DND-41 (cell line): ENCODE data around the gene MTA1.

Source experiments
- ATAC-seq: fragments of 200-7000 bp; cut with Tn5 transposase; 3 replicates; pipeline ENCODE4 v1.9.1; 2021; ENCODE audit warnings: low read depth; ENCODE audit not compliant: insufficient read depth
- DNase-seq: peaks from one replicate; pipeline ENCODE4 v3.0.0-alpha.2; 2020
- H2AFZ ChIP-seq: 2 replicates; pipeline ENCODE4 v1.6.0; 2012; ENCODE audit warnings: low read depth, low read length
- H3K27ac ChIP-seq: 2 replicates; pipeline ENCODE4 v1.5.1; 2012; ENCODE audit warnings: low read length, inconsistent platforms
- H3K27me3 ChIP-seq: fragments of 200-600 bp; sonication (generic); 2 replicates; pipeline ENCODE4 v1.6.0; 2012; ENCODE audit warnings: low read length, mild to moderate bottlenecking, inconsistent platforms; ENCODE audit not compliant: insufficient read depth, poor library complexity
- H3K36me3 ChIP-seq: 2 replicates; pipeline ENCODE4 v1.5.1; 2012; ENCODE audit warnings: low read length, inconsistent platforms; ENCODE audit not compliant: insufficient read depth
- H3K4me1 ChIP-seq: 2 replicates; pipeline ENCODE4 v1.5.1; 2012; ENCODE audit warnings: mild to moderate bottlenecking, low read length; ENCODE audit not compliant: insufficient read depth
- H3K4me2 ChIP-seq: 2 replicates; pipeline ENCODE4 v1.6.0; 2012; ENCODE audit warnings: mild to moderate bottlenecking, moderate library complexity, low read length, inconsistent platforms; ENCODE audit not compliant: insufficient read depth
- H3K4me3 ChIP-seq, 2 experiments: fragments of 200-600 bp in 1 of 2; shearing (Covaris generic) in 1 of 2; 2 replicates each; pipeline ENCODE4 v1.5.1; 2012 to 2016; ENCODE audit warnings: inconsistent platforms in 2 of 2, low read length in 2 of 2, mild to moderate bottlenecking in 2 of 2, low read depth in 1 of 2, moderate library complexity in 1 of 2
- H3K79me2 ChIP-seq: 2 replicates; pipeline ENCODE4 v1.6.0; 2012; ENCODE audit warnings: low read length, inconsistent platforms; ENCODE audit not compliant: insufficient read depth
- H3K9ac ChIP-seq: 2 replicates; pipeline ENCODE4 v1.6.0; 2012; ENCODE audit warnings: low read depth, mild to moderate bottlenecking, inconsistent platforms, low read length, moderate library complexity
- H3K9me3 ChIP-seq: 2 replicates; pipeline ENCODE4 v1.5.1; 2012; ENCODE audit warnings: low read length, moderate library complexity, mild to moderate bottlenecking, inconsistent platforms; ENCODE audit not compliant: insufficient read depth, severe bottlenecking
- H4K20me1 ChIP-seq: 2 replicates; pipeline ENCODE4 v1.6.0; 2012; ENCODE audit warnings: low read length; ENCODE audit not compliant: insufficient read depth
- CTCF ChIP-seq: IDR thresholded peaks from 2 replicates; pipeline ENCODE4 v1.5.1; 2012; ENCODE audit warnings: borderline replicate concordance, low read length, moderate library complexity, mild to moderate bottlenecking; ENCODE audit not compliant: poor library complexity, severe bottlenecking; ENCODE audit errors: extremely low read depth
- EZH2 ChIP-seq: IDR thresholded peaks from 3 replicates; pipeline ENCODE4 v1.6.1; 2012; ENCODE audit warnings: borderline replicate concordance, low read depth, mild to moderate bottlenecking, moderate library complexity, low read length, inconsistent platforms; ENCODE audit not compliant: severe bottlenecking

Gene MTA1

GRCh38 chr14:105486163-105486973 is 66.7 kb downstream of the MTA1 start, which contains the start of gene CRIP1:
CRIP1 (plus strand) TSS chr14:105486886; CDS start chr14:105487260, 374 bp downstream.
- no peaks in the 10 kb centered on the region; the same call in 1 of the 2 replicates for H3K36me3 ChIP-seq
- peak within 1 kb of the TSS; percentile 30; the same call in 1 of the 2 replicates for H3K9ac ChIP-seq
- peak within 1 kb of the TSS; percentile 47 for H3K4me2 ChIP-seq
- H3K9me3 ChIP-seq: no peaks in the 10 kb centered on the region
- no peak within 1 kb of the TSS for H3K4me3 ChIP-seq
- no peaks in the 10 kb centered on the region; the same call in 1 of the 2 replicates for H3K79me2 ChIP-seq
- peaks cover 40% of the 10 kb centered on the region for H3K4me1 ChIP-seq
- no peak within 1 kb of the TSS for H3K27ac ChIP-seq
- TF ChIP-seq EZH2: no peak
- no peak for TF ChIP-seq CTCF
- no peak within 1 kb of the TSS for H2AFZ ChIP-seq
- H3K27me3 ChIP-seq: peaks cover under 1% of the 10 kb centered on the region
- ATAC-seq: no peak
- DNase-seq: no peak
- peaks cover 6% of the 10 kb centered on the region for H4K20me1 ChIP-seq

GRCh38 chr14:105486974-105487448 is 67.4 kb downstream of the MTA1 start:
- DNase-seq (no peak), ATAC-seq (no peak)
- peaks cover 4% of the 10 kb centered on the region for H3K79me2 ChIP-seq
- H3K9ac ChIP-seq: no peak overlapping the region; the same call in 1 of the 2 replicates
- peaks cover 9% of the 10 kb centered on the region for H4K20me1 ChIP-seq
- H3K4me1 ChIP-seq: peaks cover 40% of the 10 kb centered on the region
- no peaks in the 10 kb centered on the region for H3K27me3 ChIP-seq
- H3K27ac ChIP-seq: no peak overlapping the region
- H3K4me2 ChIP-seq: peak overlapping the region; percentile 47
- no peak overlapping the region for H2AFZ ChIP-seq
- no peaks in the 10 kb centered on the region for H3K9me3 ChIP-seq
- TF ChIP-seq CTCF (no peak), EZH2 (no peak)
- no peak overlapping the region for H3K4me3 ChIP-seq
- peaks cover 4% of the 10 kb centered on the region for H3K36me3 ChIP-seq

GRCh38 chr14:105487449-105487985 is 67.9 kb downstream of the MTA1 start:
- H3K9ac ChIP-seq: peak overlapping the region; percentile 30; the same call in 1 of the 2 replicates
- H3K4me2 ChIP-seq: peak overlapping the region; percentile 47
- H3K27ac ChIP-seq: no peak overlapping the region
- peaks cover 9% of the 10 kb centered on the region for H4K20me1 ChIP-seq
- peaks cover 9% of the 10 kb centered on the region for H3K36me3 ChIP-seq
- H2AFZ ChIP-seq: no peak overlapping the region
- ATAC-seq: no peak
- peak; percentile 62 for DNase-seq
- H3K27me3 ChIP-seq: no peaks in the 10 kb centered on the region
- H3K79me2 ChIP-seq: peaks cover 9% of the 10 kb centered on the region
- peaks cover 40% of the 10 kb centered on the region for H3K4me1 ChIP-seq
- no peak for TF ChIP-seq EZH2
- no peak for TF ChIP-seq CTCF
- H3K4me3 ChIP-seq: no peak overlapping the region
- no peaks in the 10 kb centered on the region for H3K9me3 ChIP-seq
